DND-41 (cell line): Measurements from ENCODE around the gene ANKK1.

Experiments
- ATAC-seq: fragments of 200-7000 bp; cut with Tn5 transposase; 3 replicates; pipeline ENCODE4 v1.9.1; 2021; ENCODE audit warnings: low read depth; ENCODE audit not compliant: insufficient read depth
- DNase-seq: peaks from one replicate; pipeline ENCODE4 v3.0.0-alpha.2; 2020
- H2AFZ ChIP-seq: 2 replicates; pipeline ENCODE4 v1.6.0; 2012; ENCODE audit warnings: low read depth, low read length
- H3K27ac ChIP-seq: 2 replicates; pipeline ENCODE4 v1.5.1; 2012; ENCODE audit warnings: low read length, inconsistent platforms
- H3K27me3 ChIP-seq: fragments of 200-600 bp; sonication (generic); 2 replicates; pipeline ENCODE4 v1.6.0; 2012; ENCODE audit warnings: low read length, mild to moderate bottlenecking, inconsistent platforms; ENCODE audit not compliant: insufficient read depth, poor library complexity
- H3K36me3 ChIP-seq: 2 replicates; pipeline ENCODE4 v1.5.1; 2012; ENCODE audit warnings: low read length, inconsistent platforms; ENCODE audit not compliant: insufficient read depth
- H3K4me1 ChIP-seq: 2 replicates; pipeline ENCODE4 v1.5.1; 2012; ENCODE audit warnings: mild to moderate bottlenecking, low read length; ENCODE audit not compliant: insufficient read depth
- H3K4me2 ChIP-seq: 2 replicates; pipeline ENCODE4 v1.6.0; 2012; ENCODE audit warnings: mild to moderate bottlenecking, moderate library complexity, low read length, inconsistent platforms; ENCODE audit not compliant: insufficient read depth
- H3K4me3 ChIP-seq, 2 experiments: fragments of 200-600 bp in 1 of 2; shearing (Covaris generic) in 1 of 2; 2 replicates each; pipeline ENCODE4 v1.5.1; 2012 to 2016; ENCODE audit warnings: inconsistent platforms in 2 of 2, low read length in 2 of 2, mild to moderate bottlenecking in 2 of 2, low read depth in 1 of 2, moderate library complexity in 1 of 2
- H3K79me2 ChIP-seq: 2 replicates; pipeline ENCODE4 v1.6.0; 2012; ENCODE audit warnings: low read length, inconsistent platforms; ENCODE audit not compliant: insufficient read depth
- H3K9ac ChIP-seq: 2 replicates; pipeline ENCODE4 v1.6.0; 2012; ENCODE audit warnings: low read depth, mild to moderate bottlenecking, inconsistent platforms, low read length, moderate library complexity
- H3K9me3 ChIP-seq: 2 replicates; pipeline ENCODE4 v1.5.1; 2012; ENCODE audit warnings: low read length, moderate library complexity, mild to moderate bottlenecking, inconsistent platforms; ENCODE audit not compliant: insufficient read depth, severe bottlenecking
- H4K20me1 ChIP-seq: 2 replicates; pipeline ENCODE4 v1.6.0; 2012; ENCODE audit warnings: low read length; ENCODE audit not compliant: insufficient read depth
- EZH2 ChIP-seq: IDR thresholded peaks from 3 replicates; pipeline ENCODE4 v1.6.1; 2012; ENCODE audit warnings: borderline replicate concordance, low read depth, mild to moderate bottlenecking, moderate library complexity, low read length, inconsistent platforms; ENCODE audit not compliant: severe bottlenecking
- TF ChIP-seq, protein P1 (sequence below): IDR thresholded peaks from 2 replicates; pipeline ENCODE4 v1.5.1; 2012; ENCODE audit warnings: borderline replicate concordance, low read length, moderate library complexity, mild to moderate bottlenecking; ENCODE audit not compliant: poor library complexity, severe bottlenecking; ENCODE audit errors: extremely low read depth

ANKK1 gene

GRCh38 chr11:113384551-113384950 is 3.0 kb upstream of the ANKK1 start:
- Histone ChIP-seq H3K9me3 (no peaks in the 10 kb centered on the region), H3K4me3 (no peak overlapping the region), H3K79me2 (no peaks in the 10 kb centered on the region), H4K20me1 (no peaks in the 10 kb centered on the region), H3K4me2 (no peak overlapping the region), H3K27ac (no peak overlapping the region), H3K9ac (no peak overlapping the region), H3K27me3 (no peaks in the 10 kb centered on the region), H3K36me3 (no peaks in the 10 kb centered on the region), H2AFZ (no peak overlapping the region), H3K4me1 (no peaks in the 10 kb centered on the region)
- ATAC-seq = no peak
- TF ChIP-seq, protein P1, sequence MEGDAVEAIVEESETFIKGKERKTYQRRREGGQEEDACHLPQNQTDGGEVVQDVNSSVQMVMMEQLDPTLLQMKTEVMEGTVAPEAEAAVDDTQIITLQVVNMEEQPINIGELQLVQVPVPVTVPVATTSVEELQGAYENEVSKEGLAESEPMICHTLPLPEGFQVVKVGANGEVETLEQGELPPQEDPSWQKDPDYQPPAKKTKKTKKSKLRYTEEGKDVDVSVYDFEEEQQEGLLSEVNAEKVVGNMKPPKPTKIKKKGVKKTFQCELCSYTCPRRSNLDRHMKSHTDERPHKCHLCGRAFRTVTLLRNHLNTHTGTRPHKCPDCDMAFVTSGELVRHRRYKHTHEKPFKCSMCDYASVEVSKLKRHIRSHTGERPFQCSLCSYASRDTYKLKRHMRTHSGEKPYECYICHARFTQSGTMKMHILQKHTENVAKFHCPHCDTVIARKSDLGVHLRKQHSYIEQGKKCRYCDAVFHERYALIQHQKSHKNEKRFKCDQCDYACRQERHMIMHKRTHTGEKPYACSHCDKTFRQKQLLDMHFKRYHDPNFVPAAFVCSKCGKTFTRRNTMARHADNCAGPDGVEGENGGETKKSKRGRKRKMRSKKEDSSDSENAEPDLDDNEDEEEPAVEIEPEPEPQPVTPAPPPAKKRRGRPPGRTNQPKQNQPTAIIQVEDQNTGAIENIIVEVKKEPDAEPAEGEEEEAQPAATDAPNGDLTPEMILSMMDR = no peak
- no peak for TF ChIP-seq EZH2
- no peak for DNase-seq

DNA sequence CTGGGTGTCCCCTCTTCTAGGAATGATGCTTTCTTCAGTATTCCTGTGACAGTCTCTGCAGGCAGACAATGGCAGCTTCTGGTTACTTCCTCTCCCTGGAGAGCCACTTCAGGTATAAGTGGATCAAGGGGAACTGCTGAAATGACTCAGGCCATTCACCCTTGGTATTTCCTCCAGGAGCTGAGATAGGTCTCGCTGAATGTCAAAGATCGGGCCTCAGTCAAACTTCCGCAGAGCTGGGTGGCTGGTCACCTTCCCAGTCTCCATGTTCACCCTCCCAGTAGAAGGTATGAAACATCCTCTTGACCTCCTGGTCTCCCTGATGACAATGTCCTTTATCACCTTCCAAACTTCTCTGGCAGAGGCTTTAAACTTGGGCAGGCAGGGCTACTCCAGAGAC is 1.8 kb upstream of the ANKK1 start:
- Histone ChIP-seq H3K4me3 (no peak overlapping the region), H3K36me3 (no peaks in the 10 kb centered on the region), H3K4me2 (no peak overlapping the region), H2AFZ (no peak overlapping the region), H3K9me3 (no peaks in the 10 kb centered on the region), H3K9ac (no peak overlapping the region), H3K27me3 (no peaks in the 10 kb centered on the region), H4K20me1 (no peaks in the 10 kb centered on the region), H3K79me2 (no peaks in the 10 kb centered on the region), H3K4me1 (no peaks in the 10 kb centered on the region), H3K27ac (no peak overlapping the region)
- ATAC-seq (no peak), DNase-seq (no peak)
- no peak for TF ChIP-seq EZH2
- TF ChIP-seq, protein P1 = no peak

DNA sequence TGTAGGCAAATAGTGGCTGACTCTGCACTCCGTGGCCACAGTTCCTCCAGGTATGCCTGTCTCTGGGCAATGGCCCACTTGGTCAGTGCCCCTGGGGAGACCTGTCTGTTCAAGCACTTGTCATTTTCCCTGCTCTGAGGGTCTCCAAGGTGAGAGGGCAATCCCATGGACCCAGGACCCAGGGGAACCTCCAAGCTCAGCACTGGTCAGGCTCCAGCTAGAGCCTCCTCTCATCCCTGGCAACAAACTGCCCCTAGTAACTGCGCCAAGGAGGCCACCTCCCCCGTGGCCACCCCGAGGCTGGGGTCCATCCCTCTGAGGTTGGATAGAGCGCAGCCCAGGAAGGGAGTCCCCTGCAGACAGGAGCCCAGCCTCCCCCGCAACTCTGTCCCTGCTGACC is 713 bp upstream of the ANKK1 start:
- Histone ChIP-seq H3K4me1 (no peaks in the 10 kb centered on the region), H3K9me3 (no peaks in the 10 kb centered on the region), H3K79me2 (no peaks in the 10 kb centered on the region), H3K27me3 (no peaks in the 10 kb centered on the region), H4K20me1 (no peaks in the 10 kb centered on the region), H3K36me3 (no peaks in the 10 kb centered on the region), H3K27ac (no peak overlapping the region), H3K4me2 (no peak overlapping the region), H3K9ac (no peak overlapping the region), H2AFZ (no peak overlapping the region), H3K4me3 (no peak overlapping the region)
- TF ChIP-seq EZH2 = no peak
- TF ChIP-seq, protein P1 = no peak
- DNase-seq (no peak), ATAC-seq (no peak)

GRCh38 chr11:113389272-113389671 is 1.7 kb downstream of the ANKK1 start:
- no peaks in the 10 kb centered on the region for H3K4me1 ChIP-seq
- H3K9me3 ChIP-seq = no peaks in the 10 kb centered on the region
- H3K79me2 ChIP-seq = no peaks in the 10 kb centered on the region
- no peak overlapping the region for H2AFZ ChIP-seq
- peaks cover 6% of the 10 kb centered on the region for H3K27me3 ChIP-seq
- TF ChIP-seq, protein P1 = no peak
- no peak for TF ChIP-seq EZH2
- ATAC-seq (no peak), DNase-seq (no peak)
- no peak overlapping the region for H3K4me3 ChIP-seq
- no peak overlapping the region for H3K9ac ChIP-seq
- H3K36me3 ChIP-seq = no peaks in the 10 kb centered on the region
- H3K27ac ChIP-seq = no peak overlapping the region
- no peaks in the 10 kb centered on the region for H4K20me1 ChIP-seq
- H3K4me2 ChIP-seq = no peak overlapping the region
